ENCODE data around the gene LYZ.

The LYZ gene

GRCh38 chr12:69339999-69340398 is 8.2 kb upstream of the LYZ start:
- DNase-seq = no peak

GRCh38 chr12:69341328-69341727 is 6.9 kb upstream of the LYZ start:
- no peak for DNase-seq

DNA sequence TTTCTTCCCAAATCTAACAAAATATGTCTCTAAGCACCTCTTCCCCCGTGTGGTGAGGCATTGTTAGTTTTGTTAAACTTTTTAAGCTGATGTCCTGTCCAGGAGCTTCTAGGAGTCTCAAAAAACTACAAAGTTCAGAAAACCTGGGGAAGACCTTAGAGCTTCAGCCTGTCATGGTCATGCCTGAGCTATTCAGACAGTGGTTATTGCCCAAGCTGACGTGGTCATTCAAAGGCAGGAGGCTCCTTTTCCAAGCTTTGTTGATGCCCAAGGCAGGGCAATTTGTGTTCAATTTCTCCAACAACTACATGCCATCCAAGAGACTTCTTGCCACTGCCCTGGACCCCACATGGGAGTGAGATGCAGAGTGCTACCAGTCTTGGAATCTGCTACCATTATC is 5.8 kb upstream of the LYZ start:
- DNase-seq = no peak

- DNase-seq = no peak
These were observed 4.8 kb upstream of the LYZ start for GRCh38 chr12:69343357-69343756.

DNA sequence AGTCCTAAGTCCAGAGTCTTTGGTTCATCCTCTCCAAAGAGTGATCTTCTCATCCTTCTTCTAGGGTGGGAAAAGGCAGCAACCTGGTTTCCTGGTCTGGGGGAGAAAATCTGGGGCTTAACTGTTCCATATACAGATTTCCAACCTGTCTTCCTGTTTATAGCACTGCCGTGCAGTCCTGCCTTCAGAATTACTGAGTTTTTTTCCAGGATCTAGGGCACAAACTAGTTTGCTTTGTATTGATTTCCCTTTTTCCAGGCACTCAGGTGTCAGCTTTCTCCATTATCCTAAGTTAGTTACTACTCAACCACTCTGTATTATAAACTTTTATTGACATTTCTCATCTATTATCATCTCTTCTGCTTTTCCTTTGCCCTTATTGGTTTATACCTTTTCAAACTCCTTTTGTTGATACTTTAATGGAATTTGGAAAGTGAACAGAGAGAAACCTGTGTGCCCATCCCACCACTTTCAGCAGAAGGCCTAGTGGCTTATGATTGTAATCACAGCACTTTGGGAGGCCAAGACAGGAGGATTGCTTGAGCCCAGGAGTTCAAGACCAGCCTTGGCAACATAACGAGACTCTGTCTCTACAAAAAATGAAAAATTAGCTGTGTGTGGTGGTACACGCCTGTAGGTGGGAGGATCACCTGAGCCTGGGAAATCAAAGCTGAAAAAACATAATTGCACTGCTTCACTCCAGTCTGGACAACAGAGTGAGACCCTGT is 4.1 kb upstream of the LYZ start:
- DNase-seq = no peak

- no peak for DNase-seq
These were observed 3.1 kb upstream of the LYZ start for GRCh38 chr12:69345077-69345476.

GRCh38 chr12:69345742-69346141 is 2.4 kb upstream of the LYZ start:
- no peak for DNase-seq

GRCh38 chr12:69350002-69350626 is 1.9 kb downstream of the LYZ start:
- no peak for DNase-seq

- DNase-seq = no peak
These were observed 2.6 kb downstream of the LYZ start for GRCh38 chr12:69350777-69351176.

DNA sequence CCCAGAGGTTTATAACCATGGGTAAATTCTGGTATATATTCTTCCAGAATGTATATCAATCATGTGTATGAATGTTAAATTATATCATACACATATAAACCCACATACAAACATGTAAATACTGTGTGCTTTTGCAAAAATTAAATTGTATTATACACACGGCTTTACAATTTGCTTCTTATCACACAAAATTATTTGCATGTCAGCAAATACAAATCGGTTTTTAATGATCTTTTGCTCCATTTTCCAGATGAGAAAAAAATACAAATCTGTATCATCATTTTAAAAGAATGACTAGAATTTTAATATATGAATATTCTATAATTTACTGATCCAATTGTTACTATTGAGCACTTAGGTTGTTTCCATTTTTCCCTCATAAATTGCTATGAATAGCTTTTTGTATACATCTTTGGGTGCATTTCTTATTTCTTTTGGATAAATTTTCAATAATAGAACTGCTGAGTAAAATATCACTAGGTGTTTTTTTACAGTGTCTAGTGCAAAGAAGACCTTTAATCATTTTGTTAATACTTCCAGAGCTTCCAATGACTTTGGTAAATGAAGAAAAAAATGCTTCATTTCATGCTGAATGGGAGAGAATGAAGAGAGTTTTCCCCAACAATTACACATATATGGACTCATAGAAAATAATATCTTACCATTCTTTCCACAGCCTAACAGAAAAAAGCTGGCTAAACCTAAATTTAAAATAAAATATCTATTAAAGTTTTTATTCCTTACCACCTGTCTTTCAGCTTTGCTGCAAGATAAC is 3.5 kb downstream of the LYZ start:
- no peak for DNase-seq

- no peak for DNase-seq
These were observed 4.7 kb downstream of the LYZ start for GRCh38 chr12:69352904-69353303.

DNA sequence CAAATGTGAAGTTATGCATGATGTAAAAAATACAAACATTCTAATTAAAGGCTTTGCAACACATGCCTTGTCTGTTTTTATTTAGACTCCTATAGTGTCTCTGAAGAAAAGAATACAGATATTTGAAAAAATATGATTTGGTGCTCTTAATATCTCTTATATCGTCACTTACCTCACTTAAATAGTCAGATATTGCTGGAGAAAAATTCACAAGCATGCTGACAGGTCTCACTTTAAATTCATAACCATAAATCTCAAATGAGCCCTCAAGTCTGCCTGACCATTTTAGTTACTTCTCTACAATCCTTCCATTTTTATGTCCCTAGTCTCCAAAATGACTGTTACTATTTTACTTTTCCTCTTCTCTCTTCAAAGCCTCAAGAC is 6.0 kb downstream of the LYZ start:
- DNase-seq = no peak

DNA sequence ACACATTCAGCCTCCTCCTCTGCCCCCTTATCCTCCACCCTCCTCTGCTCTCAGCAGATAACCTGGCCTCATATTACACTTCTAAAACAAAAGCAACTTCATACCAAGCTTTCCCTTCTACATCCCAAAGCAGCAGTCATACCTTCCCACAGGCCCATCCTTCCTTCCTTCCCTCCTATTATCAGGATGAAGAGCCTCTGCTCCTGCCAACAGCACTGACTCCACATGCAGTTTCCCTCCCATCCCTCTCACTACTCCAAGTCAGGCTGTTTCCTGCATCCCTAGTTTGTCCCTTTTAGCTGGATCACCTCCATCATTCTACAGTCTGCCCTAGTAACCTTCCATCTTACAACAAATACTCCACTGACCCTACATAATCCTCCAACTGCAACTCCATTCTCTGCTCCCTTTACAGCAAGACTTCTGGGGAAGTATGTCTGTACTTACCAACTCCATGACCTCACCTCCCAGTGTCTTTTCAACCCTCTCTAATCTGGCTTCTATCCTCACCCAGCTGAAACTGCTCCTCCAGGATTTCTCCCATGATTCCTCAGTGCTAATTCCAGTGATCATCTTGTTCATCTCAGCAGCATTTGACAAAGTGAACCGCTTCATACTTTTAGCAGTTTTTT is 6.5 kb downstream of the LYZ start:
- no peak for DNase-seq

DNA sequence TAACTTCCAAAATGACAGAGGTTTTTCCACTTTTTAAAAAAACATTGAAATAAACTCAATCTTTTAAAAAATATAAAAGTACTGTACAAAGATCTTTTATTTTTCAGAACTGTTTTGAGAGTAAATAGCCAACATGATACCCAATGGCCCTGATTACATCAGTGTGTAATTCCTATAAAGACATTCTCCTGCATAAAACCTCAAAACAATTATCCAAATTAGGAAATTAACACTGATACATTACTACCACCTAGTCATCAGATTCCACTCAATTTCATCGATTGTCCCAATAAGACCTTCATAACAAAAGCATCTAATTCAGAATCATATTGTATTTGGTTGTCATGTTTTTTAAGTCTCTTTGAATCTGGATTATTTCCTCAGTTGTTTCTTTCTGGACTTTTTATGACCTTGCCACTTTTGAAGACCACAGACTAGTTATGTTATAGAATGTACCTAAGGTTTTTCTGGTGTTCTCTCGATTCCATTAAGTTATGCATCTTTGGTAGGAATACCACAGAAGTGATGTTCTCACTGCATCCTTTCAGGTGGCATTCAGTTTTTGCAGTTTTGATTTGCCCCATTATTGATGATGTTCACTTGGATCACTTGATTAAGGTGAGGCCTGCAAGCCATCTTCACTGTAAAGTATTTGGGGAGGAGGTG is 7.3 kb downstream of the LYZ start:
- DNase-seq = no peak

GRCh38 chr12:69359531-69360347 is 11.6 kb downstream of the LYZ start, which contains the start of gene YEATS4:
Gene YEATS4 (plus strand): TSS chr12:69359743. CDS start chr12:69359973, 230 bp downstream.
- DNase-seq = peak; percentile 100

DNA sequence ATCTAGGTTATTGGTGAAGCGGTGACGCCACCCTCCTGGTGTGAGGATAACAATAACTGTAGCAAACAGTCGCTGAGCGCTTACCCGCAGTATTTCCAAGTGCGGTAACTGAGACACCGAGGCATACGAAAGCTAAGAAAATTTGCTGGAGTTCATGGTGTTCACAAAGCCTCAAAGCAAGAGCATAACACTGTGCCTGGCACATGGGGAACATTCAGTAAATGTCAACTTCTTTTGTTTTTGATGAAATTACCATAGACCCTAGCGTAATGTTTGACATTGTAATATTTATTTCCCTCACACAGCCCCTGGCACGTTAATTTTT is 12.1 kb downstream of the LYZ start:
- no peak for DNase-seq

- no peak for DNase-seq
These were observed 18.6 kb downstream of the LYZ start for GRCh38 chr12:69366796-69367195.

- DNase-seq = no peak
These were observed 20.0 kb downstream of the LYZ start for GRCh38 chr12:69368171-69368570.

DNA sequence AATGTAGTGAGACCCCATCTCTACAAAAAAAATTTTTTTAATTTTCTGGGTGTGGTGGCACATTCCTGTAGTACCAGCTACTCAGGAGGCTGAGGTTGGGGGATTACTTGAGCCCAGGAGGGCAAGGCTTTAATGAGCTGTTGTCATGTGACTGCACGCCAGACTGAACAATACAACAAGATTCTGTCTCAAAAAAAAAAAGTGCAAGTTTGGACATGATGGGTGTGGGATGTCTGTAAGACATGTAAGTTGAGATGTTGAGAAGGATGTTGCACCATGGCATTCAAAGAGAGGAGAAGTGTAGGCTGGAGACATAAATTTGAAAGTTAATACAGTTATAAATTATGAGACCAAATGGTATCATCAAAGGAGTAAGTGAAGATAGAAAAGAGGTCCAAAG is 34.9 kb downstream of the LYZ start:
- DNase-seq = no peak

GRCh38 chr12:69385038-69385437 is 36.9 kb downstream of the LYZ start:
- DNase-seq = no peak

- no peak for DNase-seq
These were observed 38.7 kb downstream of the LYZ start for GRCh38 chr12:69386921-69387320.

- no peak for DNase-seq
These were observed 40.2 kb downstream of the LYZ start for GRCh38 chr12:69388371-69388770.
